Neuronal stem cell (in vitro differentiated cells): ENCODE results near the gene ZNF575.

Source experiments
- DNase-seq: peaks from one replicate; pipeline ENCODE4 v3.0.0-alpha.2; 2013; ENCODE audit warnings: low spot score
- H2AFZ ChIP-seq: one replicate; pipeline ENCODE4 v1.6.1; 2013; ENCODE audit warnings: mild to moderate bottlenecking, low read length, inconsistent platforms
- H2AK5ac ChIP-seq: 2 replicates; pipeline ENCODE4 v1.6.1; 2013; ENCODE audit warnings: low read depth, mild to moderate bottlenecking, inconsistent platforms, low read length, moderate library complexity, mixed read lengths
- H2BK120ac ChIP-seq: 2 replicates; pipeline ENCODE4 v1.6.1; 2013; ENCODE audit warnings: low read depth, mild to moderate bottlenecking, inconsistent platforms, low read length, moderate library complexity, mixed read lengths
- H2BK12ac ChIP-seq: one replicate; pipeline ENCODE4 v1.6.1; 2013; ENCODE audit warnings: low read length, inconsistent platforms
- H2BK15ac ChIP-seq: 2 replicates; pipeline ENCODE4 v1.6.1; 2013; ENCODE audit warnings: mild to moderate bottlenecking, low read length, inconsistent platforms, mixed read lengths
- H2BK5ac ChIP-seq: one replicate; pipeline ENCODE4 v1.6.1; 2013; ENCODE audit warnings: inconsistent platforms, mild to moderate bottlenecking, low read length, moderate library complexity
- H3K14ac ChIP-seq: one replicate; pipeline ENCODE4 v1.6.1; 2013; ENCODE audit warnings: low read length, inconsistent platforms
- H3K18ac ChIP-seq: 2 replicates; pipeline ENCODE4 v1.6.1; 2013; ENCODE audit warnings: low read length, inconsistent platforms
- H3K23ac ChIP-seq: 2 replicates; pipeline ENCODE4 v1.6.1; 2013; ENCODE audit warnings: low read depth, mild to moderate bottlenecking, mixed read lengths, low read length, inconsistent platforms; ENCODE audit not compliant: poor library complexity
- H3K27ac ChIP-seq: replicated peaks from 3 replicates; pipeline ENCODE4 v1.5.1; 2013; ENCODE audit warnings: low read length, inconsistent platforms
- H3K27me3 ChIP-seq, 3 experiments: 2 replicates each; pipeline ENCODE4 v1.6.1; 2013; ENCODE audit warnings: low read length in 3 of 3, mild to moderate bottlenecking in 2 of 3, inconsistent platforms in 1 of 3, low read depth in 1 of 3, mixed read lengths in 1 of 3, moderate library complexity in 1 of 3; ENCODE audit not compliant: control insufficient read depth in 3 of 3, insufficient read depth in 3 of 3
- H3K36me3 ChIP-seq, 2 donors: replicated peaks in 1 of 2; 2 replicates each; pipeline ENCODE4 v1.6.1; 2013; ENCODE audit warnings: low read length in 2 of 2; ENCODE audit not compliant: control insufficient read depth in 2 of 2, insufficient read depth in 2 of 2
- H3K4ac ChIP-seq: 2 replicates; pipeline ENCODE4 v1.6.1; 2013; ENCODE audit warnings: inconsistent platforms, mild to moderate bottlenecking, low read length, moderate library complexity
- H3K4me1 ChIP-seq, 2 donors: 1 replicate in 1 of 2; 2 replicates in 1 of 2; pipeline ENCODE4 v1.6.1; 2013; ENCODE audit warnings: low read length in 2 of 2, low read depth in 1 of 2; ENCODE audit not compliant: control insufficient read depth in 2 of 2, insufficient read depth in 1 of 2
- H3K4me2 ChIP-seq: one replicate; pipeline ENCODE4 v1.6.1; 2013; ENCODE audit warnings: mild to moderate bottlenecking, low read length, inconsistent platforms; ENCODE audit not compliant: insufficient read depth, poor library complexity, severe bottlenecking
- H3K4me3 ChIP-seq, 2 donors: 2 replicates each; pipeline ENCODE4 v1.5.1; 2013; ENCODE audit warnings: low read length in 2 of 2, mild to moderate bottlenecking in 2 of 2, inconsistent platforms in 1 of 2, moderate library complexity in 1 of 2
- H3K79me1 ChIP-seq: one replicate; pipeline ENCODE4 v1.6.1; 2013; ENCODE audit warnings: low read depth, mild to moderate bottlenecking, inconsistent platforms, low read length, moderate library complexity
- H3K9ac ChIP-seq: one replicate; pipeline ENCODE4 v1.6.1; 2013; ENCODE audit warnings: mild to moderate bottlenecking, low read depth, low read length, inconsistent platforms; ENCODE audit not compliant: poor library complexity
- H3K9me3 ChIP-seq, 2 donors: replicated peaks in 1 of 2; 2 replicates each; pipeline versions ENCODE3 to v1.6.1; 2013; ENCODE audit warnings: low read length in 2 of 2, mild to moderate bottlenecking in 2 of 2, inconsistent platforms in 1 of 2, low read depth in 1 of 2, mixed read lengths in 1 of 2, moderate library complexity in 1 of 2; ENCODE audit not compliant: control insufficient read depth in 2 of 2, insufficient read depth in 1 of 2
- H4K8ac ChIP-seq: one replicate; pipeline ENCODE4 v1.6.1; 2013; ENCODE audit warnings: low read depth, mild to moderate bottlenecking, inconsistent platforms, low read length, moderate library complexity
- H4K91ac ChIP-seq: one replicate; pipeline ENCODE4 v1.6.1; 2013; ENCODE audit warnings: low read length, low read depth, mild to moderate bottlenecking, inconsistent platforms; ENCODE audit not compliant: poor library complexity
- WGBS, 2 donors: extraction: QIAGEN DNeasy Blood & Tissue Kit; methylation state at CpG; one replicate each; pipeline ENCODE4 v1.1.7; 2013; ENCODE audit warnings: missing lambda C conversion rate in 2 of 2, mixed read lengths in 1 of 2; ENCODE audit not compliant: insufficient read length in 2 of 2, insufficient replicate concordance in 1 of 2; ENCODE audit errors: extremely low coverage in 2 of 2; 5-methylcytosine and 5-hydroxymethylcytosine counted together

Gene ZNF575

GRCh38 chr19:43552616-43553015, 19.6 kb downstream of the ZNF575 start:
- no peak overlapping the region for H3K14ac ChIP-seq
- no peak overlapping the region for H3K4me3 ChIP-seq
- H3K4ac ChIP-seq, result no peak overlapping the region
- no peak for DNase-seq
- no peak overlapping the region for H2AK5ac ChIP-seq
- no peak overlapping the region for H3K4me2 ChIP-seq
- no peaks in the 10 kb centered on the region for H3K9me3 ChIP-seq
- H3K23ac ChIP-seq, result no peak overlapping the region
- no peak overlapping the region for H3K9ac ChIP-seq
- no peak overlapping the region for H2AFZ ChIP-seq
- H2BK5ac ChIP-seq, result no peak overlapping the region
- H2BK120ac ChIP-seq, result no peak overlapping the region
- no peak overlapping the region for H4K91ac ChIP-seq
- peaks cover 39 to 82% of the 10 kb centered on the region in 2 donors for H3K36me3 ChIP-seq
- no peak overlapping the region for H3K27ac ChIP-seq
- H3K18ac ChIP-seq, result no peak overlapping the region
- H3K27me3 ChIP-seq, result no peaks in the 10 kb centered on the region
- no CpG with 5 or more reads among the region's 3 CpGs for WGBS, 2 donors
- H3K4me1 ChIP-seq, result no peaks in the 10 kb centered on the region
- no peaks in the 10 kb centered on the region for H3K79me1 ChIP-seq
- no peak overlapping the region for H2BK12ac ChIP-seq
- H4K8ac ChIP-seq, result no peak overlapping the region
- no peak overlapping the region for H2BK15ac ChIP-seq

GRCh38 chr19:43553656-43554055, 20.7 kb downstream of the ZNF575 start:
- WGBS, 2 donors, result no CpG with 5 or more reads among the region's 4 CpGs
- Histone ChIP-seq H3K4me1 (no peaks in the 10 kb centered on the region), H3K23ac (no peak overlapping the region)

GRCh38 chr19:43554317-43554895, 21.4 kb downstream of the ZNF575 start:
- H3K23ac ChIP-seq, result no peak overlapping the region
- H3K18ac ChIP-seq, result no peak overlapping the region
- no peak overlapping the region for H4K8ac ChIP-seq
- H3K4me3 ChIP-seq, result no peak overlapping the region
- no peak overlapping the region for H3K14ac ChIP-seq
- DNase-seq, result no peak
- H3K36me3 ChIP-seq, result peaks cover 39 to 79% of the 10 kb centered on the region in 2 donors
- no peaks in the 10 kb centered on the region for H3K79me1 ChIP-seq
- H3K4ac ChIP-seq, result no peak overlapping the region
- H3K27ac ChIP-seq, result no peak overlapping the region
- no peak overlapping the region for H2AFZ ChIP-seq
- H3K9ac ChIP-seq, result no peak overlapping the region
- H2AK5ac ChIP-seq, result no peak overlapping the region
- WGBS, 2 donors, result no CpG with 5 or more reads among the region's 15 CpGs
- no peak overlapping the region for H2BK12ac ChIP-seq
- H3K27me3 ChIP-seq, result no peaks in the 10 kb centered on the region
- no peaks in the 10 kb centered on the region for H3K4me1 ChIP-seq
- no peak overlapping the region for H3K4me2 ChIP-seq
- H4K91ac ChIP-seq, result no peak overlapping the region
- no peaks in the 10 kb centered on the region for H3K9me3 ChIP-seq
- H2BK5ac ChIP-seq, result no peak overlapping the region
- H2BK15ac ChIP-seq, result no peak overlapping the region
- no peak overlapping the region for H2BK120ac ChIP-seq

More at GRCh38 chr19:43553656-43554055, 20.7 kb downstream of the ZNF575 start:
- no peaks in the 10 kb centered on the region for H3K27me3 ChIP-seq
- no peak overlapping the region for H3K27ac ChIP-seq
- H3K79me1 ChIP-seq, result no peaks in the 10 kb centered on the region
- H2BK12ac ChIP-seq, result no peak overlapping the region
- no peak overlapping the region for H3K14ac ChIP-seq
- H2AK5ac ChIP-seq, result no peak overlapping the region
- H2BK15ac ChIP-seq, result no peak overlapping the region
- H2AFZ ChIP-seq, result no peak overlapping the region
- no peak for DNase-seq
- no peaks in the 10 kb centered on the region for H3K9me3 ChIP-seq
- peaks cover 41 to 85% of the 10 kb centered on the region in 2 donors for H3K36me3 ChIP-seq
- H3K4me2 ChIP-seq, result no peak overlapping the region
- H3K18ac ChIP-seq, result no peak overlapping the region
- H2BK5ac ChIP-seq, result no peak overlapping the region
- H4K8ac ChIP-seq, result no peak overlapping the region
- H3K4me3 ChIP-seq, result no peak overlapping the region
- H3K9ac ChIP-seq, result peak overlapping the region; percentile 22
- no peak overlapping the region for H2BK120ac ChIP-seq
- H4K91ac ChIP-seq, result no peak overlapping the region
- H3K4ac ChIP-seq, result no peak overlapping the region

GRCh38 chr19:43555185-43555770, 22.3 kb downstream of the ZNF575 start:
- Histone ChIP-seq H3K4ac (no peak overlapping the region), H3K4me1 (no peaks in the 10 kb centered on the region), H3K14ac (no peak overlapping the region), H2AK5ac (no peak overlapping the region), H2BK15ac (no peak overlapping the region), H3K23ac (no peak overlapping the region), H3K27ac (no peak overlapping the region), H2BK120ac (no peak overlapping the region), H3K18ac (no peak overlapping the region), H3K4me2 (no peak overlapping the region), H3K27me3 (no peaks in the 10 kb centered on the region), H3K36me3 (peaks cover 35 to 77% of the 10 kb centered on the region in 2 donors), H3K9me3 (no peaks in the 10 kb centered on the region), H2BK12ac (no peak overlapping the region), H2BK5ac (no peak overlapping the region), H4K8ac (no peak overlapping the region), H2AFZ (no peak overlapping the region), H4K91ac (no peak overlapping the region), H3K4me3 (no peak overlapping the region), H3K9ac (no peak overlapping the region), H3K79me1 (no peaks in the 10 kb centered on the region)
- WGBS, 2 donors, result no CpG with 5 or more reads among the region's 8 CpGs
- peak; percentile 70 for DNase-seq
